Natural killer cell (primary cell): ENCODE results near the gene GMPPB. TPM values are rescaled to one million over a fixed set of nuclear protein-coding genes. Genes with fewer than 3 reads are reported as not detected.

Experiments
- ATAC-seq, 3 donors: fragments of 150-1000 bp in 2 of 3; fragments of 200-7000 bp in 1 of 3; cut with Tn5 transposase; 1 replicate in 1 of 3; 2 replicates in 2 of 3; pipeline ENCODE4 v1.10.0; 2021; ENCODE audit warnings: mild to moderate bottlenecking in 2 of 3, moderate library complexity in 2 of 3
- DNase-seq, 2 donors: peaks; one replicate each; pipeline versions ENCODE4 v3.0.0 to v3.0.0-alpha.2; 2013 to 2021; ENCODE audit warnings: mixed read lengths in 1 of 2
- H3K27ac ChIP-seq: one replicate; pipeline ENCODE4 v1.5.1; 2013; ENCODE audit warnings: mild to moderate bottlenecking, low read length
- H3K27me3 ChIP-seq: one replicate; pipeline ENCODE4 v1.6.1; 2013; ENCODE audit warnings: low read length; ENCODE audit not compliant: control insufficient read depth, insufficient read depth
- H3K36me3 ChIP-seq: one replicate; pipeline ENCODE4 v1.6.1; 2013; ENCODE audit warnings: low read length; ENCODE audit not compliant: control insufficient read depth, insufficient read depth
- H3K4me1 ChIP-seq: one replicate; pipeline ENCODE4 v1.6.1; 2013; ENCODE audit warnings: low read length; ENCODE audit not compliant: control insufficient read depth, insufficient read depth
- H3K4me3 ChIP-seq: one replicate; pipeline ENCODE4 v1.5.1; 2013; ENCODE audit warnings: low read length
- H3K9me3 ChIP-seq: one replicate; pipeline ENCODE4 v1.6.1; 2013; ENCODE audit warnings: low read length; ENCODE audit not compliant: control insufficient read depth, insufficient read depth
- H3K27ac Mint-ChIP-seq, 2 donors: one replicate each; pipeline ENCODE4 v1.8.0; 2022; ENCODE audit warnings: mild to moderate bottlenecking in 2 of 2, mixed read lengths in 2 of 2, moderate library complexity in 1 of 2
- H3K27me3 Mint-ChIP-seq, 2 donors: one replicate each; pipeline ENCODE4 v1.8.0; 2022; ENCODE audit warnings: low read depth in 2 of 2, mixed read lengths in 2 of 2
- H3K36me3 Mint-ChIP-seq: one replicate; pipeline ENCODE4 v1.8.0; 2022; ENCODE audit warnings: mixed read lengths
- H3K4me1 Mint-ChIP-seq, 2 donors: one replicate each; pipeline ENCODE4 v1.8.0; 2022; ENCODE audit warnings: mixed read lengths in 2 of 2
- H3K4me3 Mint-ChIP-seq: one replicate; pipeline ENCODE4 v1.8.0; 2022; ENCODE audit warnings: mild to moderate bottlenecking, moderate library complexity, mixed read lengths
- H3K9me3 Mint-ChIP-seq, 2 donors: one replicate each; pipeline ENCODE4 v1.8.0; 2022; ENCODE audit warnings: mixed read lengths in 2 of 2
- CTCF ChIP-seq: fragments of 200-600 bp; IDR thresholded peaks from one replicate; pipeline ENCODE4 v1.8.0; 2022; ENCODE audit warnings: antibody characterized with exemption
- WGBS: methylation state at CpG from one replicate; pipeline ENCODE4 v1.1.7; 2013; ENCODE audit warnings: missing lambda C conversion rate; ENCODE audit not compliant: insufficient coverage; 5-methylcytosine and 5-hydroxymethylcytosine counted together
- intact Hi-C: fragments of 100-400 bp; cut with micrococcal nuclease; formaldehyde crosslinking; loops from one replicate; pipeline ENCODE4 v1.14.2; 2022
- total RNA-seq, 4 donors: library from RNA; stranded (reverse); fragments of 120-200 nt in 1 of 4; gene quantifications; one replicate each; pipeline versions ENCODE4 v1.2.3 to v1.2.4, GENCODE V29; 2013 to 2022

Gene GMPPB
- 10 to 100 TPM; 24.1 to 28.9 (median 27.5) TPM for total RNA-seq
- total RNA-seq (2013): 26.9 TPM

- TF ChIP-seq CTCF: no peak
- Mint-ChIP-seq H3K4me1 (peaks cover 27 to 39% of the 10 kb centered on the region in 2 donors), H3K36me3 (no peaks in the 10 kb centered on the region), H3K4me3 (peak within 1 kb of the TSS; percentile 92), H3K27ac (peak within 1 kb of the TSS; percentile 88 to 93), H3K9me3 (no peaks in the 10 kb centered on the region), H3K27me3 (no peaks in the 10 kb centered on the region)
- ATAC-seq (peak; percentile 77 to 90 (median 81)), DNase-seq (peak; percentile 93 to 95)
- Histone ChIP-seq H3K36me3 (peaks cover 27% of the 10 kb centered on the region), H3K27me3 (no peaks in the 10 kb centered on the region), H3K4me3 (peak within 1 kb of the TSS; percentile 99), H3K9me3 (no peaks in the 10 kb centered on the region), H3K4me1 (peaks cover 43% of the 10 kb centered on the region), H3K27ac (peak within 1 kb of the TSS; percentile 97)
- WGBS: under 1% methylated on average over 102 of the region's 102 CpGs
- intact Hi-C loops: no loop called here
These were observed at the start of gene GMPPB for GRCh38 chr3:49723628-49724551. TSS of gene GMPPB (minus strand) at chr3:49723951. CDS start at chr3:49723726, 225 bp downstream.

GRCh38 chr3:49772703-49773102, 49.0 kb upstream of the GMPPB start:
- no peaks in the 10 kb centered on the region for H3K27me3 ChIP-seq
- no peaks in the 10 kb centered on the region for H3K9me3 ChIP-seq
- Mint-ChIP-seq H3K27me3 (no peaks in the 10 kb centered on the region), H3K36me3 (no peaks in the 10 kb centered on the region), H3K9me3 (no peaks in the 10 kb centered on the region), H3K27ac (no peak overlapping the region), H3K4me3 (no peak overlapping the region), H3K4me1 (peaks cover 17 to 21% of the 10 kb centered on the region in 2 donors)
- ATAC-seq (no peak), DNase-seq (no peak)
- intact Hi-C loops: no loop called here
- no peaks in the 10 kb centered on the region for H3K4me1 ChIP-seq
- peaks cover 4% of the 10 kb centered on the region for H3K36me3 ChIP-seq
- WGBS: 100% methylated on average over 2 of the region's 2 CpGs
- TF ChIP-seq CTCF: no peak
- H3K4me3 ChIP-seq: no peak overlapping the region
- no peak overlapping the region for H3K27ac ChIP-seq

- H3K27me3 ChIP-seq: no peaks in the 10 kb centered on the region
- DNase-seq: no peak
- Mint-ChIP-seq H3K36me3 (no peaks in the 10 kb centered on the region), H3K27me3 (no peaks in the 10 kb centered on the region), H3K27ac (no peak overlapping the region), H3K9me3 (no peaks in the 10 kb centered on the region), H3K4me3 (no peak overlapping the region), H3K4me1 (peaks cover 17 to 21% of the 10 kb centered on the region in 2 donors)
- WGBS: 100% methylated on average over 1 of the region's 1 CpG
- intact Hi-C loops: no loop called here
- no peak for TF ChIP-seq CTCF
- H3K36me3 ChIP-seq: peaks cover 4% of the 10 kb centered on the region
- no peak for ATAC-seq
- no peaks in the 10 kb centered on the region for H3K4me1 ChIP-seq
- H3K9me3 ChIP-seq: no peaks in the 10 kb centered on the region
- no peak overlapping the region for H3K4me3 ChIP-seq
- H3K27ac ChIP-seq: no peak overlapping the region
These were observed 47.7 kb upstream of the GMPPB start for GRCh38 chr3:49771340-49771938.
